Stimulated activated CD4-positive, alpha-beta T cell treated with anti-CD3 and anti-CD28 coated beads, Interleukin-15, amount 100 ng/mL, for 48 hours (primary cell): ENCODE results near the gene TNPO3.

Source experiments
- DNase-seq, 2 donors: peaks; one replicate each; pipeline ENCODE4 v3.0.0-alpha.2; 2020; ENCODE audit warnings: low read depth in 2 of 2

TNPO3 gene

GRCh38 chr7:128906766-128907559 lies 147.9 kb downstream of the TNPO3 start:
- no peak for DNase-seq

GRCh38 chr7:128906001-128906765 lies 148.7 kb downstream of the TNPO3 start:
- DNase-seq = no peak

- DNase-seq = no peak
Measured at GRCh38 chr7:128904381-128905197, 150.3 kb downstream of the TNPO3 start.
